ENCODE data around the gene ULK4. TPM values are rescaled to one million over a fixed set of nuclear protein-coding genes. Genes with fewer than 3 reads are reported as not detected.
A peak's percentile ranks its signal among the peaks of the same experiment; 100 is the strongest.
"Not testable (repeated sequence)": the region's sequence is repeated elsewhere in the genome, so short reads cannot be mapped to it uniquely, and the experiment has no call there.

ULK4 gene
- total RNA-seq, 1 experiment from 2014 or later: 8.7 TPM

- no peaks in the 10 kb centered on the region for H3K27me3 ChIP-seq (ENCODE audit: insufficient read depth, low read depth)
- 0 out of 2 replicates have a peak overlapping the region, but pooled peaks have one; percentile 21 for H3K4me2 ChIP-seq
- no peak for TF ChIP-seq EZH2 (IDR thresholded peaks at IDR 0.05; ENCODE audit: low read depth)
- TF ChIP-seq, protein P1, sequence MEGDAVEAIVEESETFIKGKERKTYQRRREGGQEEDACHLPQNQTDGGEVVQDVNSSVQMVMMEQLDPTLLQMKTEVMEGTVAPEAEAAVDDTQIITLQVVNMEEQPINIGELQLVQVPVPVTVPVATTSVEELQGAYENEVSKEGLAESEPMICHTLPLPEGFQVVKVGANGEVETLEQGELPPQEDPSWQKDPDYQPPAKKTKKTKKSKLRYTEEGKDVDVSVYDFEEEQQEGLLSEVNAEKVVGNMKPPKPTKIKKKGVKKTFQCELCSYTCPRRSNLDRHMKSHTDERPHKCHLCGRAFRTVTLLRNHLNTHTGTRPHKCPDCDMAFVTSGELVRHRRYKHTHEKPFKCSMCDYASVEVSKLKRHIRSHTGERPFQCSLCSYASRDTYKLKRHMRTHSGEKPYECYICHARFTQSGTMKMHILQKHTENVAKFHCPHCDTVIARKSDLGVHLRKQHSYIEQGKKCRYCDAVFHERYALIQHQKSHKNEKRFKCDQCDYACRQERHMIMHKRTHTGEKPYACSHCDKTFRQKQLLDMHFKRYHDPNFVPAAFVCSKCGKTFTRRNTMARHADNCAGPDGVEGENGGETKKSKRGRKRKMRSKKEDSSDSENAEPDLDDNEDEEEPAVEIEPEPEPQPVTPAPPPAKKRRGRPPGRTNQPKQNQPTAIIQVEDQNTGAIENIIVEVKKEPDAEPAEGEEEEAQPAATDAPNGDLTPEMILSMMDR (conservative IDR thresholded peaks at IDR 0.05): no peak
- no TSS peak for BruUV-seq (replicated peaks)
- POLR2A ChIA-PET (ENCODE audit: unreplicated experiment): interaction anchor here (0.6 kb wide), 1 partner anchor 10 kb away, joined by 4 read pairs; no protein-coding TSS in a partner anchor
- intact Hi-C loops (cut with micrococcal nuclease; ENCODE audit: unreplicated experiment): loop anchor here (5.0 kb wide), 1 partner anchor 124 kb away; no protein-coding TSS in a partner anchor
- peaks cover 13% of the 10 kb centered on the region for H3F3A ChIP-seq (ENCODE audit: insufficient read depth, low read depth)
- H4K20me1 ChIP-seq (ENCODE audit: insufficient read depth): no peaks in the 10 kb centered on the region
- H3K9me3 ChIP-seq (ENCODE audit: insufficient read depth, low read depth): no peaks in the 10 kb centered on the region
- no peak for DNase-seq
- H3K4me3 ChIP-seq: no peak overlapping the region
- H3K4me1 ChIP-seq (replicated peaks; ENCODE audit: insufficient read depth): peaks cover 16% of the 10 kb centered on the region
- no peaks in the 10 kb centered on the region for H3K9me2 ChIP-seq (ENCODE audit: insufficient read depth)
- H2AFZ ChIP-seq: no peak overlapping the region
- no peaks in the 10 kb centered on the region for H3K79me2 ChIP-seq (ENCODE audit: low read depth)
- CTCF ChIA-PET: no interaction called here
- no peak overlapping the region for H3K27ac ChIP-seq
- no peaks in the 10 kb centered on the region for H3K36me3 ChIP-seq (ENCODE audit: low read depth)
These were observed 250.3 kb downstream of the ULK4 start for GRCh38 chr3:41711651-41712050.

DNA sequence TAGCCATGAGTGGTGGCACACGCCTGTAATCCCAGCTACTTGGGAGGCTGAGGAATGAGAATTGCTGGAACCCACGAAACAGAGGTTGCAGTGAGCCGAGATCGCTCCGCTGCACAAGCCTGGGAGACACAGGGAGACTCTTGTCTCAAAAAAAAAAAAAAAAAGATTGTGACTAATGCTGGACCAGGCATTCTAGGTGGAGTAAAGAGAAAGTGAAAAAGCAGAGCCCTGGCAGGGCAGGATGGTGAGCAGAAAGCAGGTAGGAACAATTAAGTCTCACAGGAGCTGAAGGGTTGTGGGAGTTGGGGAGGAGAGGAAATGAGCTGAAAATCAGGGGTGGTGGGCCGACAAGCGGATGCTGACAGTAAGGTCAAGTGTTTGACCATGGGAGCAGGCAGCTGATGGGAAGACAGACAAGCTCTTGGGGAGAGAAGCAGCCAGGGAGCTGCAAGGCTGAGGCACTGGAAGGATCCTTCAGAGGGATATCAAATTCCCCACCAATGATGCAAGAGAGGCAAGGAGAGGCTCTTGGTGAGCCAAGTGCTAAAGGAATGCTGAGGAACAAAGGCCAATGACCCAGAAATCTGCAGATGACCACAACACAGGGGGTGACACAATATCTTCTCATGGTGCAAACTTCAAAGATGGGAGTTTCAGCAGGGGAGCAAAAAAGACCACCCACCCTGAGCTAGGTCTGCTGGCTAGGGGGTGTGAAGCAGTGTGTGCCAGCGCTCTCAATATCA lies 251.1 kb downstream of the ULK4 start:
- POLR2A ChIA-PET (ENCODE audit: unreplicated experiment): no interaction called here
- DNase-seq: peak; percentile 50 to 68
- TF ChIP-seq, protein P1 (conservative IDR thresholded peaks at IDR 0.05): no peak
- no peak for TF ChIP-seq EZH2 (IDR thresholded peaks at IDR 0.05; ENCODE audit: low read depth)
- CTCF ChIA-PET: no interaction called here
- no peaks in the 10 kb centered on the region for H4K20me1 ChIP-seq (ENCODE audit: insufficient read depth)
- H3K27me3 ChIP-seq (ENCODE audit: insufficient read depth, low read depth): no peaks in the 10 kb centered on the region
- intact Hi-C loops (cut with micrococcal nuclease; ENCODE audit: unreplicated experiment): loop anchor here (5.0 kb wide), 1 partner anchor 124 kb away; no protein-coding TSS in a partner anchor
- H2AFZ ChIP-seq: no peak overlapping the region
- no peaks in the 10 kb centered on the region for H3K9me3 ChIP-seq (ENCODE audit: insufficient read depth, low read depth)
- no peaks in the 10 kb centered on the region for H3K79me2 ChIP-seq (ENCODE audit: low read depth)
- peak overlapping the region; percentile 49 for H3K27ac ChIP-seq
- H3K4me1 ChIP-seq (replicated peaks; ENCODE audit: insufficient read depth): peaks cover 16% of the 10 kb centered on the region
- H3K9me2 ChIP-seq (ENCODE audit: insufficient read depth): no peaks in the 10 kb centered on the region
- BruUV-seq (replicated peaks): no TSS peak
- no peak overlapping the region for H3K4me3 ChIP-seq
- H3K4me2 ChIP-seq: peak overlapping the region; percentile 40
- H3K36me3 ChIP-seq (ENCODE audit: low read depth): no peaks in the 10 kb centered on the region
- peaks cover 13% of the 10 kb centered on the region for H3F3A ChIP-seq (ENCODE audit: insufficient read depth, low read depth)

DNA sequence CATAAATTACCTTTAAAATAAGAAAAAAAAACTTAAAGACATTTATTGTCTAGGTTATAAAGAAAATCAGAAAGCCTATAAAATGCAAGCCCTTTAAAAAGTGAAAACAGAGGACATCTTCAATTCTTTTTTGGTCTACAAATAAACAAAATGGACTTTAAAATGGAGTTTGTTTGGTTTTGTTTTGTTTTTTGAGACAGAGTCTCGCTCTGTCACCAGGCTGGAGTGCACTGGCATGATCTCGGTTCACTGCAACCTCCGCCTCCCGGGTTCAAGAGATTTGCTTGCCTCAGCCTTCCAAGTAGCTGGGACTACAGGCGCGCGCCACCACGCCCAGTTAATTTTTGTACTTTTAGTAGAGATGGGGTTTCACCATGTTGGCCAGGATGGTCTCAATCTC lies 252.7 kb downstream of the ULK4 start:
- DNase-seq; H3K36me3 ChIP-seq (ENCODE audit: low read depth); H3F3A ChIP-seq (ENCODE audit: insufficient read depth, low read depth); H3K27me3 ChIP-seq (ENCODE audit: insufficient read depth, low read depth); H3K4me2 ChIP-seq; H3K27ac ChIP-seq; H3K4me3 ChIP-seq; H3K79me2 ChIP-seq (ENCODE audit: low read depth); H3K9me2 ChIP-seq (ENCODE audit: insufficient read depth); H3K9me3 ChIP-seq (ENCODE audit: insufficient read depth, low read depth); CTCF ChIA-PET; BruUV-seq (replicated peaks); intact Hi-C loops (cut with micrococcal nuclease; ENCODE audit: unreplicated experiment); H2AFZ ChIP-seq; H4K20me1 ChIP-seq (ENCODE audit: insufficient read depth); POLR2A ChIA-PET (ENCODE audit: unreplicated experiment): not testable (repeated sequence)
- H3K4me1 ChIP-seq (replicated peaks; ENCODE audit: insufficient read depth): peaks cover 16% of the 10 kb centered on the region
